GM12878 (cell line): ENCODE data around the gene SLC5A7.

ENCODE experiments used
- ESRRA ChIP-seq: IDR thresholded peaks from 2 replicates; pipeline ENCODE4 v1.6.1; 2012; ENCODE audit warnings: mild to moderate bottlenecking, low read length, improper control_type of control experiment
- HDGF ChIP-seq: fragments of 450-650 bp; IDR thresholded peaks from 2 replicates; pipeline ENCODE4 v1.6.1; 2016; ENCODE audit warnings: antibody characterized with exemption
- ZZZ3 ChIP-seq: IDR thresholded peaks from 2 replicates; pipeline ENCODE4 v1.6.1; 2011; ENCODE audit warnings: low read depth; ENCODE audit not compliant: control insufficient read depth, insufficient read length

DNA sequence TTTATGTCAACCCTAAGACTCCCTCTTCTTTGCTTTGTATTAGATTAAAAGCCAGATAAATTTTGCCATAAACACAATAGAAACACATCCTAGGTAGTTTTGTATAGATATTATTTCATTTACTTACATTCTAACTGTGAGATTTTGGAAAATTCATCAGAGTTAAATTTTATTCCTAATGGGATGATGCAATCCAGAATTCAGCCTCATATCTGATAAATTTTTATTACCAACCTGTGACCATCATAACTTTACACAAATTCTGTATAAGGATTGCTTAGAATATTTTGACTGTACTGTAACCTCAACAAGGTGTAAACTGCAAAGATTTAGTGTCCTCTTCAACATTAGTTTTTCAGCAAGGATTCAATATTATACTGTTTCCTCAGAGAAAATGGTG, 4.4 kb downstream of the SLC5A7 start:
- TF ChIP-seq ZZZ3 (no peak), ESRRA (no peak), HDGF (no peak)
